GM20000 (cell line): ENCODE measurements around the gene DDX3X.

Experiments
- DNase-seq: peaks from one replicate; pipeline ENCODE4 v3.0.0; 2012; ENCODE audit warnings: low spot score
- CTCF ChIP-seq: IDR thresholded peaks from 2 replicates; pipeline ENCODE4 v1.5.1; 2012; ENCODE audit warnings: mild to moderate bottlenecking, control low read depth; ENCODE audit errors: extremely low read depth, missing control alignments

DDX3X gene

DNA sequence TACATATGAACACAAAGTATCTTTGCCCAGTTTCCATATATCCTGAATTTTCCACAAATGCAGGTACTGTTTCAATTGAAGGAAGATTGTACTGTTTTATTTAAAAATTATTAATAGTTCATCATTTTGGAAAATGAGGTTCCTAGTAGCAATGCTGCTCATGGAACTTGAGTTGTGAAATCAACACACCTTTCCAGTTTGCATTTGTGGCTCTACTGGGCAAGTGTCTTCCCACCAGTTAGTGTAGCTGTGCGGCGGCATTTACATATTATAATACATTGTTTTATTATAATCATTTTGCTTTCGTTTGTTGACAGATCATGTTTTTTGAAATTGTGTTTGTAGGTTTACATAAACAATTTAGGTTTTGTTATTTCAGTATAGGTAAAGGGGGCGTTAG, 2.0 kb upstream of the DDX3X start:
- no peak for TF ChIP-seq CTCF
- no peak for DNase-seq

DNA sequence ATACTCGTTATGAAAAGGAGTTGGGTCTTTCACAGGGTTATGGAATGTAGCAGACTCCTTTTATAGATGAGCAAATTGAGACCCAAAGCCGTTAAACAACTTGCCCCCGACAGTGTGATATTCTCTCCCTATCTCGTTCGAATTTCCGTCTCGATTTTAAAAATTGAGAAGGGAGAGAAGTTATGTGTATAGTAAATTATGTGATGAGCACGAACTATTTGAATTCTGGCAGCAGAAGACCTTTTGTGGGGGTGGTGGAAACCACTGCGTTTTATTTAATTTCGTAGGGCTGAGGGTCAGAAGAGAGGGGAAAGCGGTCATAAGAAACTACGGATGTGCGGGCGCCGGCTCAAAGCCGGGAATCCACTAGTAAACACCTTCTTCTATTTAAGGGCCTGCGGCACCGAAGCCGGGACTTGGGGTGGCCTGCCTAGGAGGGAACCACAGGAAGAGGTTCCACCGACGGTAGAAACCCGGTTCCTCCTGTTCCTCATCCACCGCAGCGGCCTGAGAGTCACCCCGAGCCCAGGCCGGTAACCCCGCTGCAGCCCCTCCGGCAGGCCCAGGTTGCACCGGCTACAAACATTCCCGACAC, 1.5 kb upstream of the DDX3X start:
- DNase-seq: peak; percentile 17
- no peak for TF ChIP-seq CTCF

- peak; percentile 87 for DNase-seq
- TF ChIP-seq CTCF: no peak
Measured at GRCh38 chrX:41333003-41333743, 789 bp upstream of the DDX3X start.

DNA sequence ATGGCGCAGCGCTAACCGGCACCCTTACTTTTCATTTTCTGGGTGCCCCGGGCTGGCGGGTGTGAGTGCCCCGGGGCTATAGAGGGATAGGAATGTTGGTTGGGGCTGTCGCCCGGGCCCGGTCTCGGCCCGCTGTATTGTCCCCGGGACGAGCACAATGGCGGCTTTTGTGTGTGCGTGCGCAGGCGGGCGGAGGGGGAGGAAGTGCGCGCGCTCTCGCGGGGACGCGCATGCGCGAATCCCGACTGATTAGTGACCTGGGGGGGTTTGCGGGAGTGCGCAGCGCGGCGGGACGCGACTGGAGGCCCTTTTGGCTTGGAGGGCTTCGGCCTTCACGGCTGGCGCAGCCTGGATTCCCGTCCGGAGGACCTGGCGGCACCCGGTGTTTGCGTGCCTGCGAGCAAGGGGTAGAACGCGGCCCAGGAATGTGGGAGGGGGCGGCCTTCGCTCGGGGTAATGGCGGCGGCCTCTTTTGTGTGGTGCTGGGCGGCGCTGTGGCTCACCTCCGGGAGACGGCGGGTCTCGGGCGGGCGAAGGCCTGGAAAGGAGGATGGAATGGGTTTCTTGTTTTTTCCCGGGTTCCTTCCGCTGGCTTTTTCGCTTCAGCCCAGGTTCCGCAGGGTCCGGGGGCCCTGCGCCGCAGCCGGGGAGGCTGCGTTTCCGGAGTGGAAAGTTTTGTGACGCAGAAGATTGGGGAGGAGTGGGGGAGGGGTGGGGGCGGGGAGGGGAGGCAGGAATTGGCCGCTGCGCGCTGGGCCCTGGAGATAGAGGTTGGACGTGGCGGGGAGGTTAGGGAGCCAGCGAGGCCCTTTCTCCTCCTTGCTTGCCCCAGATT, 618 bp downstream of the DDX3X start:
- no peak for TF ChIP-seq CTCF
- DNase-seq: peak; percentile 76

DNA sequence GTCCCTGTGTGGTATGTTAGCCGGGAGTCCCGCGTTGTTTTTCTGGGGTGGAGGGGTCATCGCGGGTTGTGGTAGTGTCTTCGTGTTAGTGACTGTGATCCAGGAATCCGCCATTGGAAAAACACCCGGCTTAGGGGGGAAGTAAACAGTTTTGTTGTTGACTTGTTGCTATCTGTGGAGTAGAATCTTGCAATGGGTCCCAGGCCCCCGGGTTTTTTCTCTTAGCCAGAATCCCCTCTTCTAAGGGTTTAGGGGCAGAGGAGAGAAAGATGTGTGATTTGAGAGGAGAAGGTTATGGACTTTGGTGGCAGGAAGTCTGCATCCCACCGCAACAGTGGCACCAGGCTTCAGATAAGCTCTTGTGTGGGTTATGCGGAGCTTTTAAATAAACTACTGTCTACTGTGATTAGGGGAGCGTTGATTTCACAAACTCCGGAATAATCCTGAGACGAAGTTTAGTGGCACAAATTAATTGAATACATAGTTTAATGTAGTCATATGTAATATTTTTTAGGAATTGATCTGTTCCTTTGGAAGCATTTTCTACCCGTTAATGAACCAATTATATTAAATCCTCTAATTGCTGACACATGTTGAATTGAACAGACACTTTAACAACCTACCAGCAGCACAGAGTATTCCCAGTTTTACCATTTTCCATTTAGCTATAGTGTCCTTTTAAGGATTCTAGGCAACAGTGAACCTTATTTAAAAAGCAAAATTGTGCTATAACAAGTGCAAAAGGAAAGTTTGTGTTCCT, 1.4 kb downstream of the DDX3X start:
- DNase-seq: no peak
- no peak for TF ChIP-seq CTCF

GRCh38 chrX:41335958-41336331, 2.0 kb downstream of the DDX3X start:
- no peak for DNase-seq

More at GRCh38 chrX:41335958-41336331, 2.0 kb downstream of the DDX3X start:
- TF ChIP-seq CTCF: no peak
